Fibroblast of the aortic adventitia (primary cell): Measurements from ENCODE around the gene PRKAR1B. TPM values are rescaled to one million over a fixed set of nuclear protein-coding genes. Genes with fewer than 3 reads are reported as not detected.

Experiments
- DNase-seq: peaks from one replicate; pipeline ENCODE4 v3.0.0-alpha.2; 2010; ENCODE audit warnings: low read depth
- H3K4me3 ChIP-seq: 2 replicates; pipeline ENCODE4 v1.5.1; 2011; ENCODE audit warnings: low read depth, mild to moderate bottlenecking, control low read depth, low read length, moderate library complexity
- total RNA-seq: library from RNA; depleted of rRNA; stranded (reverse); fragments of >200 nt; gene quantifications from 2 replicates; pipeline ENCODE4 v1.2.3, GENCODE V29; 2012; ENCODE audit warnings: low replicate concordance
- TF ChIP-seq, protein P1 (sequence below): IDR thresholded peaks from 2 replicates; pipeline ENCODE4 v1.5.1; 2011; ENCODE audit warnings: mild to moderate bottlenecking, low read length, control low read depth, inconsistent platforms; ENCODE audit not compliant: insufficient read depth

The PRKAR1B gene
- total RNA-seq, 1 donor: 7.0 TPM

DNA sequence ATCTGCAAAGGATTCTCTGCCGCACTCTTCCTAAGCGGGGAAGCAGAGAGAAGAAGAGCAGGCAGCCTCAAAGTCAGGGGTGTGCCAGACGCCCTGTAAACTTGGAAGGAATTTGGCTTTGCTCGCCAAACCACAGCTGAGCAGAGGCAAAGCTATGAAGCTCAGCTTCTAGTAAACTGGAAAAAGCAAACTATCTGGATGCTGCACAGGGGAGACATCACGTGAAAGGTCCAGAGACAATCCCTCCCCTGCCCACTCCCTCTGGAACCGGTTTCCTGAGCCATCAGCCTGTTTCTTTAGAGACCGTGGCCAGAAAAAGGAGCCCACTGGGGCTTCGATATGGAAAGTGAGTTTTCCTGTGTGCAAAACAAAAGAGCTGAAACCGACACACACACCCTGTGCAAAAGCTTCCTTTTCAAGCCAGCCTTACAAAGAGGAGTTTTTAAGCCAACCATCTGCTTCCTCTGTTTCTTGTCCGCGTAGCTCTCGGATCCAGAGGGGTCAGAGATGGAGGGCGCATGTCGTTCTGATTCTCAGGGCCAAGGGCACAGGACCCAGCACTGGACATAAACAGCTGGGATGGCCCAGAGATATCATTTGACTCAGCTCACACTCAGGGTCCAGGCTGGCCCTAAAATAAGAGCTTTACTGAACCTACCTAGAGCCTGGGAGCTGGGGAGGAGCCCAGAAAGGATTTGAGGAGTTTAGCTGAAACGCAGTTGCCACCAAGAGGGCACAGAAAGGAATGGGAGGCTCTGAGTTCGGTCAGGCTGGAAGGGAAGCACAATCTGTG lies 58.7 kb downstream of the PRKAR1B start:
- DNase-seq: peak; percentile 90
- TF ChIP-seq, protein P1, sequence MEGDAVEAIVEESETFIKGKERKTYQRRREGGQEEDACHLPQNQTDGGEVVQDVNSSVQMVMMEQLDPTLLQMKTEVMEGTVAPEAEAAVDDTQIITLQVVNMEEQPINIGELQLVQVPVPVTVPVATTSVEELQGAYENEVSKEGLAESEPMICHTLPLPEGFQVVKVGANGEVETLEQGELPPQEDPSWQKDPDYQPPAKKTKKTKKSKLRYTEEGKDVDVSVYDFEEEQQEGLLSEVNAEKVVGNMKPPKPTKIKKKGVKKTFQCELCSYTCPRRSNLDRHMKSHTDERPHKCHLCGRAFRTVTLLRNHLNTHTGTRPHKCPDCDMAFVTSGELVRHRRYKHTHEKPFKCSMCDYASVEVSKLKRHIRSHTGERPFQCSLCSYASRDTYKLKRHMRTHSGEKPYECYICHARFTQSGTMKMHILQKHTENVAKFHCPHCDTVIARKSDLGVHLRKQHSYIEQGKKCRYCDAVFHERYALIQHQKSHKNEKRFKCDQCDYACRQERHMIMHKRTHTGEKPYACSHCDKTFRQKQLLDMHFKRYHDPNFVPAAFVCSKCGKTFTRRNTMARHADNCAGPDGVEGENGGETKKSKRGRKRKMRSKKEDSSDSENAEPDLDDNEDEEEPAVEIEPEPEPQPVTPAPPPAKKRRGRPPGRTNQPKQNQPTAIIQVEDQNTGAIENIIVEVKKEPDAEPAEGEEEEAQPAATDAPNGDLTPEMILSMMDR: peak; percentile 13
- H3K4me3 ChIP-seq: peak overlapping the region; percentile 40

DNA sequence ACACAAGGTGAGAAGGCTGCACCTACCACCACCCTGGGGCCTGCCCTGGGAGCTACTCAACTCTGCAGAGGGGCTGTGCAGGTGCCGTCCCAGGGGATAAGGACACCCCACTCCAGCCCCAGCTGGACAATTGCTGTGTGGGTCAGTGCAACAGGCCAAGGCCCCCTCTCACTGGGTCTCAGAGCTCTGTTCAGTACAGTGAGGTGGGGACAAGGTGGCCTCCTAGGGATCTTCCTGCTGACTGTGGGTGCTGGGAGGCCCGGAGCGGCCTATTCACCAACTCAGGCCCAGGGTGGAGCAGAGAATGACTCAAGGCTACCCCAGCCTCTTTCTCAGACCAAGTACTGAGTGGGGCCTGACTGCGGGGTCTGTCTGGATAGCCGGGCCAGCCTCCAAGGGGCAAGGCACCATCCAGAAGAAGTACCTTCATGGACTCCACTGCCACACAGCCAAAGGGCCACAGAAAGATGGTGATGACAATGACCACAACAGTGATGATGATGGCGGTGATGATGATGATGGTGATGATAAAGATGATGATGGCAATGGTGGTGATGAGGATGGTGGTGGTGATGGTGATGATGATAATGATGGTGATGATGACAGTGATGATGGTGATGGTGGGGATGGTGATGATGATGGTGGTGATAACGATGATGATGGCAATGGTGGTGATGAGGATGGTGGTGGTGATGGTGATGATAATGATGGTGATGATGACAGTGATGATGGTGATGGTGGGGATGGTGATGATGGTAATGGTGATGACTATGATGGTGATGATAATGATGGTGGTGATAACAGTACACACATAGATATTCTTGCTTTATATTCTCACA lies 60.4 kb downstream of the PRKAR1B start:
- TF ChIP-seq, protein P1: no peak
- DNase-seq: no peak
- H3K4me3 ChIP-seq: no peak overlapping the region

DNA sequence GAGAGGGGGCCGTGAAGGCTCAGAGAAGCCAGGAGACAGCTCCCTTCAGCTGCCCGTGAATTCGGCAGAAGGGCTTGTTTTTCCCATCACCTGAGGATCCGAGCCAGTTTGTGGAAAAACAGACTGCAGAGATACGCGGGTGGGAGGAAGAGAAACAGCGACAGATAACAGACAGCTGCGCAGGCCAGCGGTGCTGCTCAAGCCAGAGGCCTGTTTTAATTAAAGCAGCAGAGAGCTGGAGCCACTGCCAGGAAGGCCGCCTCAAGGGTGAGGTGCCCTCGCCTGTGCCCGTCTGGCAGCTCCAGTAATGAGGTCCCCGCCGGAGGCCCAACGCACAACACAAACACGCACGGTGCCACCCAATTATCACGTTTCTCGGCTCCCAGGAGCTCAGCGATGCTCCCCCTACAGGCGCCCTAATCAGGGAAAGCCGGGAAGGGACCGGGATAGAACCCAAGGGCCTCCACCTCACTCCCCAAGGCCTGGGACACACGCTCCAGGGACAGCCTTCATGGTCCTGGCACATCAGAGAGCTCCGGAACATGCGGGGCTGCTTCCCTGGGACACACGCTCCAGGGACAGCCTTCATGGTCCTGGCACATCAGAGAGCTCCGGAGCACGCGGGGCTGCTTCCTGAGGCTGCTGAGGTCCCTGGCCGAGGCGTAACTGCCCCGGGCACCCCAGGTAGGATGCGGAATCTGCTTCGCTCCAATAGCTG lies 61.2 kb downstream of the PRKAR1B start:
- no peak overlapping the region for H3K4me3 ChIP-seq
- DNase-seq: no peak
- TF ChIP-seq, protein P1: peak; percentile 28

DNA sequence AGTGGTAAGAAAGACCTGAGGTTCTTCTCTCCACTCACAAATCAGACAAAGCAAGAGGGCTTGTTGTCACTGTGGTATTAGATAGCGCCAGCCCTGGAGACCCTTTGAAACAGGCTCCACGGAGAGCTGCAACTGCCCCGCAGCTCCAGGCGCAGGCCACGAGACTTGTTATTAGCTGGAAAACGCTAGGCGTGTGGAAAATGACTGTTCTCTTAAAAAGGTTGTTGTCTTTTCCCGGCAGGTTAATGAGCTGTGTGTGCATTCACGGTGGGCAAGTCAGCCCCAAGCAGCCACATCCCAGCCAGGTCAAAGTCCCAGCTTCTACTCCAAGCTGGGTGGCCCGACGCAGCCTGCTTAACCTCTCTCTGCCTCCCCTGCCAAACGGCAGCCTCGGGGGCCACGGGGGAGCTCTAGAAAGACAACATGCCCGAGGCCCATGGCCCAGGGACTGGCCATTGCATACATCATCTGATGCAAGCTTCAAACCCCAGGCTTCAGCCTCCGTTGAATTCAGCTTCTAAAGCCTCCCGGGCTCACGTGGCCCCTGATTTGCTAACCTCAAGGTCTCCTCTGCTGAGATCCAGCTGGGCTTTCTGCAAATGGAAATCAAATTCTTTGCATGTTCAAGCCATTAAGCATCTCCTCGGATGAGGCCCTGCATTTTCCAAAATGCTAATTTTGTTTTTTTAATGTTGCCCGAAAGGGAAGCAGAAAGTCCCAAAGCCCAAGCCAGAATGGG lies 61.9 kb downstream of the PRKAR1B start:
- no peak overlapping the region for H3K4me3 ChIP-seq
- DNase-seq: peak; percentile 63
- TF ChIP-seq, protein P1: no peak

DNA sequence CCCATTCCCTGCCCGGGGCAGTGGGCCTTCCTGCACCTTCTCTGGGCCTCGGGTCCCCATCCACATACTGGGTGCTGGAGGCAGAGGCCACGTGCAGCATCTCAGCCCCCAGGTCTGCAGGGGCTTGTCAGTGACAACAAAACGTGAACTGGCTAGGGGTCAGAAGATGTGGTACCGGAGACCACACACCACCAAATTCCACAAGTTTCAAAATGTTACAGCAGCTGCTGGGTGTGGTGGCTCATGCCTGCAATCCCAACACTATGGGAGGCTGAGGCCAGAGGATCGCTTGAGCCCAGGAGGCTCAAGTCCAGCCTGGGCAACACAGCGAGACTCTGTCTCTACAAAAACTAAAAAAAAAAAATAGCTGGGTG lies 62.7 kb downstream of the PRKAR1B start:
- H3K4me3 ChIP-seq: no peak overlapping the region
- TF ChIP-seq, protein P1: no peak
- DNase-seq: no peak

DNA sequence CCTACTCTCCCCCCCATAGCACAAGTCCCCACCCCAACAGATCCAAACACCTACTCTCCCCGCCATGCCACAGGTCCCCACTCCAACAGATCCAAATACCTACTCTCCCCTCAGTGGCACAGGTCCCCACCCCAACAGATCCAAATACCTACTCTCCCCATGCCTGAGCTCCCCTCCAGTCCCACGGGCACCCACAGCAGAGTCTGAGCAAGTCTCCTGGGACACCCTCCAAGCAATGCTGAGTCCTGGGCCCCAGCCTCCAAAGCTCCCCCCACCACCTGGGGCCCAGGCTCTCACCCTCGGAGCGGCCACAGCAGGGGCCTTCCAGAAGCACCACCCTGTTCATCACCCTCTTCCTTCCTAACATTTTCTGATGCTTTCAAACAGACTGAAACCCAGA lies 64.5 kb downstream of the PRKAR1B start:
- TF ChIP-seq, protein P1: no peak
- no peak for DNase-seq
- no peak overlapping the region for H3K4me3 ChIP-seq
